K562 (cell line): Measurements from ENCODE around the gene COPA. TPM values are rescaled to one million over a fixed set of nuclear protein-coding genes. Genes with fewer than 3 reads are reported as not detected.

Experiments
- CTCF ChIP-seq, 3 experiments: IDR thresholded peaks in 2 of 3; conservative IDR thresholded peaks in 1 of 3; 2 replicates each; pipeline ENCODE4 v1.5.1; 2011 to 2012; ENCODE audit warnings: low read length in 3 of 3, mild to moderate bottlenecking in 3 of 3, control low read depth in 2 of 3, improper control_type of control experiment in 1 of 3, inconsistent platforms in 1 of 3, low read depth in 1 of 3, mixed read lengths in 1 of 3, moderate library complexity in 1 of 3; ENCODE audit not compliant: insufficient read depth in 2 of 3
- CTCFL ChIP-seq: IDR thresholded peaks from 2 replicates; pipeline ENCODE4 v1.6.1; 2011; ENCODE audit warnings: borderline replicate concordance, low read depth, mild to moderate bottlenecking, moderate library complexity, low read length; ENCODE audit not compliant: insufficient read depth, poor library complexity, severe bottlenecking
- ILK ChIP-seq: fragments of 450-650 bp; IDR thresholded peaks from 2 replicates; pipeline ENCODE4 v1.6.1; 2016; ENCODE audit warnings: missing genetic modification characterization, low read depth, mild to moderate bottlenecking, missing compliant biosample characterization, moderate library complexity, borderline replicate concordance
- NCOA2 ChIP-seq, 2 experiments: fragments of 450-650 bp; IDR thresholded peaks; 2 replicates each; pipeline ENCODE4 v1.6.1; 2018; ENCODE audit warnings: mild to moderate bottlenecking in 2 of 2, moderate library complexity in 1 of 2; ENCODE audit not compliant: partially characterized antibody in 2 of 2
- PTRF ChIP-seq: fragments of 450-650 bp; IDR thresholded peaks from 2 replicates; pipeline ENCODE4 v1.6.1; 2016; ENCODE audit warnings: mild to moderate bottlenecking, missing genetic modification characterization, missing compliant biosample characterization
- REST ChIP-seq, 2 experiments: fragments of 450-650 bp; formaldehyde crosslinking in 1 of 2; IDR thresholded peaks; 2 replicates each; pipeline versions ENCODE4 v1.4.0 to v1.6.1; 2014 to 2020; ENCODE audit warnings: mild to moderate bottlenecking in 2 of 2, borderline replicate concordance in 1 of 2, low read depth in 1 of 2
- ZC3H11A ChIP-seq: IDR thresholded peaks from 2 replicates; pipeline ENCODE4 v1.6.1; 2012; ENCODE audit warnings: low read depth, low read length, improper control_type of control experiment
- ZNF395 ChIP-seq: fragments of 200-800 bp; sonication (Bioruptor generic); IDR thresholded peaks from 2 replicates; pipeline ENCODE4 v1.6.1; 2017; ENCODE audit warnings: missing genetic modification characterization, missing compliant biosample characterization
- polyA plus RNA-seq, 8 experiments: library from polyadenylated mRNA; depleted of rRNA in 4 of 8; stranded (reverse) in 5 of 8; unstranded in 3 of 8; fragments of >200 nt; fragmentation: Nextera tagmentation in 2 of 8; fragmentation: Illumina TruSeq in 1 of 8; extraction: Ambion mirVana in 2 of 8; extraction: Trizol in 1 of 8; gene quantifications; 2 replicates each; pipeline versions ENCODE4 v1.2.1 to v1.2.3, GENCODE V29; 2011 to 2014; ENCODE audit warnings: inconsistent platforms in 1 of 8, missing spikeins in 1 of 8
- total RNA-seq, 7 experiments: library from RNA; depleted of rRNA in 6 of 7; stranded (reverse); fragments of >200 nt in 6 of 7; fragmentation: Illumina TruSeq in 2 of 7; extraction: Trizol in 2 of 7; gene quantifications; 2 replicates each; pipeline versions ENCODE4 v1.2.1 to v1.2.3, GENCODE V29; 2011 to 2021; ENCODE audit warnings: low replicate concordance in 1 of 7

The COPA gene
- total and polyA plus RNA-seq, 9 of the 15 experiments (the other 6 are each of a cell fraction or from before 2014, with no cell fraction given): 49.8 to 222 (median 110) TPM

GRCh38 chr1:160354388-160354985 is 11.4 kb upstream of the COPA start (continued):
- TF ChIP-seq CTCFL: peak; percentile 12
- no peak for TF ChIP-seq ZC3H11A
- TF ChIP-seq NCOA2 (IDR thresholded peaks at IDR 0.05; ENCODE audit: partially characterized antibody in 2 of 2): no peak
- peak; percentile 66 to 71 (median 69) for TF ChIP-seq CTCF (IDR thresholded peaks at IDR 0.05 in 2 of 3, conservative IDR thresholded peaks at IDR 0.05 in 1 of 3; ENCODE audit: insufficient read depth in 2 of 3, low read depth in 1 of 3, low read length in 3 of 3)
- peak; percentile 72 for TF ChIP-seq REST (IDR thresholded peaks at IDR 0.05; ENCODE audit: borderline replicate concordance)
- no peak for TF ChIP-seq REST (CRISPR knock-in tag; IDR thresholded peaks at IDR 0.05; ENCODE audit: low read depth)
- TF ChIP-seq ILK (tag): no peak
- no peak for TF ChIP-seq PTRF
- TF ChIP-seq ZNF395 (CRISPR knock-in tag): no peak
